Fibroblast of villous mesenchyme (primary cell): Measurements from ENCODE around the gene HTR2A. TPM values are rescaled to one million over a fixed set of nuclear protein-coding genes. Genes with fewer than 3 reads are reported as not detected.

Source experiments
- DNase-seq: peaks from one replicate; pipeline ENCODE4 v3.0.0-alpha.2; 2010; ENCODE audit warnings: low read depth
- H3K4me3 ChIP-seq: 2 replicates; pipeline ENCODE4 v1.5.1; 2011; ENCODE audit warnings: low read depth, mild to moderate bottlenecking, low read length
- CTCF ChIP-seq: IDR thresholded peaks from 2 replicates; pipeline ENCODE4 v1.5.1; 2012; ENCODE audit warnings: low read depth, mild to moderate bottlenecking, low read length; ENCODE audit not compliant: insufficient read depth
- total RNA-seq: library from RNA; depleted of rRNA; stranded (reverse); fragments of >200 nt; gene quantifications from 2 replicates; pipeline ENCODE4 v1.2.3, GENCODE V29; 2012

HTR2A gene
- total RNA-seq, 1 donor, result not detected

GRCh38 chr13:46895381-46895780 lies 1.5 kb downstream of the HTR2A start:
- DNase-seq, result no peak
- H3K4me3 ChIP-seq, result no peak overlapping the region
- TF ChIP-seq CTCF, result no peak

GRCh38 chr13:46894568-46894967 lies 2.3 kb downstream of the HTR2A start:
- no peak for DNase-seq
- H3K4me3 ChIP-seq, result no peak overlapping the region
- no peak for TF ChIP-seq CTCF

GRCh38 chr13:46893798-46894560 lies 2.9 kb downstream of the HTR2A start:
- DNase-seq, result peak; percentile 40
- TF ChIP-seq CTCF, result peak; percentile 87
- peak overlapping the region; percentile 66 for H3K4me3 ChIP-seq

GRCh38 chr13:46893221-46893740 lies 3.6 kb downstream of the HTR2A start:
- TF ChIP-seq CTCF, result no peak
- no peak for DNase-seq
- peak overlapping the region; percentile 66 for H3K4me3 ChIP-seq

- no peak for DNase-seq
- no peak overlapping the region for H3K4me3 ChIP-seq
- TF ChIP-seq CTCF, result no peak
These were observed 11.8 kb downstream of the HTR2A start for GRCh38 chr13:46885018-46885417.

GRCh38 chr13:46884531-46884930 lies 12.3 kb downstream of the HTR2A start:
- no peak for TF ChIP-seq CTCF
- no peak overlapping the region for H3K4me3 ChIP-seq
- DNase-seq, result no peak
